Gastroesophageal sphincter (tissue), 3 donors: ENCODE measurements around the gene CSNK2A2.

Experiments
- CTCF ChIP-seq, 4 experiments: fragments of 200-600 bp in 2 of 4; fragments of 450-650 bp in 2 of 4; sonication (generic) in 1 of 4; IDR thresholded peaks; one replicate each; pipeline ENCODE4 v1.5.1; 2017 to 2019; ENCODE audit warnings: antibody characterized with exemption in 4 of 4, mild to moderate bottlenecking in 2 of 4, moderate library complexity in 2 of 4
- EP300 ChIP-seq: sonication (generic); formaldehyde crosslinking; IDR thresholded peaks from one replicate; pipeline ENCODE4 v1.6.1; 2017; ENCODE audit warnings: antibody characterized with exemption, mild to moderate bottlenecking
- POLR2A ChIP-seq, 2 donors: fragments of 450-650 bp; IDR thresholded peaks; one replicate each; pipeline ENCODE4 v1.6.1; 2017; ENCODE audit warnings: antibody characterized with exemption in 2 of 2, mild to moderate bottlenecking in 2 of 2, moderate library complexity in 1 of 2
- POLR2AphosphoS5 ChIP-seq: sonication (generic); formaldehyde crosslinking; IDR thresholded peaks from one replicate; pipeline ENCODE4 v1.6.1; 2017; ENCODE audit warnings: antibody characterized with exemption

DNA sequence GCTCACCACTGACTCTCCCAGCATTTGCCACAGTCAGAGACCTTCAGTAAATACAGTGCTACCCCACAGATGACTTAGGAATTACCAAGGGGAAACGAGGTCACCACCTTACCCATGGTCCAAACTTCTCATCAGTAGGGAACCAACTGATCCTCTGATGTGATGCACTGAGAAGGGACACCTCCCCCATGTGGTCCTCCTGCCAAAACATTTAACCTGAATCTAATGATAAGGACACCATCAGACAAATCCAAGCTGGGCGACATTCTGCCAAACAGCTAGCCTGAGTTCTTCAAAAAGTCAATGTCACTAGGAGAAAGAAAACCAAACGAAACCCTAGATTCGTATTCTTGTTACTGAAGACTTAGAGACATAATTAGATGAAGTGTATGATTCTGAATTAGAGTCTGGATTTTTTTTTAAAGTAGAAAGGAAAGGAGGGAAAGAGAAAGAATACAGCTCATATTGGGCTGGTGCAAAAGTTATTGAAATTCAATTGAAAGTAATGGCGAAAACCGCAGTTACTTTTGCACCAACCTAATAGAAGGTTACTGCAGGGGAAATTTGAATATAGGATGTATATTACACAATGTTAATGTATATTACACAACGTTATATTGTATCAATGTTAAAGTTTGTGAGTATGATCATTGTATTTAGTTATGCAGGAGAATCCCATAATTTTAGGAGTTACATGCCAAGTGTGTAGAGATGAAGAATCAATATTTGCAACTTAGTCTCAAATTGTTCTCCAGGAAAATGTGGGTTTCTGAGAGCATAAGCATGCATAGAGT is 2.3 kb upstream of the CSNK2A2 start:
- TF ChIP-seq POLR2A (IDR thresholded peaks at IDR 0.05) (no peak), CTCF (IDR thresholded peaks at IDR 0.05) (no peak), EP300 (no peak), POLR2AphosphoS5 (no peak)
